GM18909 (cell line): Measurements from ENCODE around the gene KLHL29.

ENCODE experiments used
- ATAC-seq: cut with Tn5 transposase; IDR thresholded peaks from one replicate; pipeline ENCODE4 v1.9.1; 2021; ENCODE audit warnings: mild to moderate bottlenecking; ENCODE audit not compliant: unreplicated experiment, poor library complexity

KLHL29 gene

GRCh38 chr2:23584054-23584745 lies 199.2 kb downstream of the KLHL29 start:
- ATAC-seq, result no peak

GRCh38 chr2:23585273-23586170 lies 200.5 kb downstream of the KLHL29 start:
- ATAC-seq, result no peak

GRCh38 chr2:23586741-23587306 lies 201.8 kb downstream of the KLHL29 start:
- no peak for ATAC-seq

- no peak for ATAC-seq
Measured at GRCh38 chr2:23587341-23587880, 202.4 kb downstream of the KLHL29 start.

- no peak for ATAC-seq
Measured at GRCh38 chr2:23588106-23588505, 203.1 kb downstream of the KLHL29 start.

GRCh38 chr2:23588508-23589201 lies 203.7 kb downstream of the KLHL29 start:
- no peak for ATAC-seq

GRCh38 chr2:23589220-23589647 lies 204.3 kb downstream of the KLHL29 start:
- no peak for ATAC-seq

- no peak for ATAC-seq
Measured at GRCh38 chr2:23589739-23590138, 204.8 kb downstream of the KLHL29 start.

- ATAC-seq, result no peak
Measured at GRCh38 chr2:23590241-23590869, 205.4 kb downstream of the KLHL29 start.

- ATAC-seq, result no peak
Measured at GRCh38 chr2:23591111-23591510, 206.1 kb downstream of the KLHL29 start.

GRCh38 chr2:23592061-23592685 lies 207.2 kb downstream of the KLHL29 start:
- ATAC-seq, result no peak

GRCh38 chr2:23592898-23593751 lies 208.1 kb downstream of the KLHL29 start:
- no peak for ATAC-seq

- ATAC-seq, result no peak
Measured at GRCh38 chr2:23593752-23594459, 208.9 kb downstream of the KLHL29 start.

GRCh38 chr2:23594460-23594825 lies 209.5 kb downstream of the KLHL29 start:
- no peak for ATAC-seq

GRCh38 chr2:23595021-23595420 lies 210.0 kb downstream of the KLHL29 start:
- ATAC-seq, result no peak

- no peak for ATAC-seq
Measured at GRCh38 chr2:23595601-23596251, 210.7 kb downstream of the KLHL29 start.

- ATAC-seq, result no peak
Measured at GRCh38 chr2:23596316-23596885, 211.4 kb downstream of the KLHL29 start.
